NCI-H187 treated with DMSO at 0.1 percent for 48 hours (cell line): ENCODE data around the gene NAV2.
"Not testable (repeated sequence)": the region's sequence is repeated elsewhere in the genome, so short reads cannot be mapped to it uniquely, and the experiment has no call there.

Experiments
- DNase-seq: peaks from one replicate; lab custom pipeline; 2025; lab: John Stamatoyannopoulos, UW

The NAV2 gene

GRCh38 chr11:20060181-20060580 lies 347.5 kb downstream of the NAV2 start:
- DNase-seq: no peak

DNA sequence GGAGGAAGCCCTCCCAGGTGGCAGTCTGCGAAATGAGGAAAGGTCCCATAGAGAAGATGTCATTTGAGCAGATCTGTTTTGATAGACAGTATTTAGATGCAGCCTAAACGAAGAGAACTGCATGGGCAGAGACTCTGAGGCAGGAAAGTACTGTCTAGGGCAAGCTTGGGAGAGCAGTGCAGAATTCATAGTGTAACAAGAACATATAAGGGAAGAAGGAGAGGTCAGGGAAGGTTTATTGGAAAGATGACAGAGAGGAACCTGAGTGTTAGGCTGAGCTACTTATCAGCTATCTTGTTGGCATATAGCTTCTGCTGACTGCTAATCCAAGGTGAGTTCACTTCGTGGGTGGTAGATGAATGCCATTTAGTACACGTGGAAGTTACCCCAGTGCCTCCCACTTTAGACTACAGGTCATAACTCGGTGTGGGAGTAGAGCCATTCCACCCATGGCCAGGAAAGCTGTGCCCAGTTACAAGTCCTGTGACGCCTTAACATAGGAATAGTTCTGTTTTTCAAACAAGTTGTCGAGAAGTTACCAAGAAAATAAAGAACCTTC lies 348.1 kb downstream of the NAV2 start:
- DNase-seq: no peak

DNA sequence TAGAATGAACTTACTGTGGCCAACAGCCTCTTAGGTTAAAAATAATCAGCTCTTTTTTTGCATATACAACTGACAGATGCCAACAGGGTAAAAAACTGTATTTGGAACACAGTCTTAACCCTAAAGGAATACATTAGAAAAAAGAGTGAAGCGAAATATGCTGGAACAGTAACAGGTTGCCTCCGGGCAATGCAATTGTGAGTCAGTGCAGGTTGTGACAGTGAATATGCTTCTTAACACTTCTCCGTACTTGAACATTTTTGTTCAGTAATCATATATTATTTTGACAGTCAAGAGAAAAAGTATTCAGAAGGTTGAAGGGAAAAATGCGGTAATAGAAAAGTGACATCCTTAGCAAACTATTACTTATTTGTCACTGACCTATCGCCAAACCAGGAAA lies 349.1 kb downstream of the NAV2 start:
- no peak for DNase-seq

GRCh38 chr11:20064961-20065405 lies 352.3 kb downstream of the NAV2 start:
- DNase-seq: no peak

DNA sequence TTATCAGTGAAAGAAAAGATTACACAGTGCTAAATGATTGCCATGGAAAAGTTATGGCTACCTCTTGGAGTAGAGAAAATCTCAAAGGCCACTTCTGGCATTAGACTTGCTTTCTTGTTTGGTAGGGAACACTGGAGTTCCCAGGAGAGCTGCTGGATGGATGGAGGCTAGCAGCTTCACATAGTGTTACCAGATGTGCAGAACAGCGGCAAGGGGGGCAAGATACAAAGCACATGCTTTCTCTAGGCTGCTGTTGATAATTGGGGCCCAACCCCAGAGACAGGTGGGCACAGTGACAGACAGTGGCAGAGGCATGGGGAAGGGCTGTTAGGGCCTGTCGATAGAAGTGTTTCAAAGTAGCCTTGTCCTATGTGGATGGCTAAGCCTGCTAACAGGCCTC lies 352.8 kb downstream of the NAV2 start:
- no peak for DNase-seq

DNA sequence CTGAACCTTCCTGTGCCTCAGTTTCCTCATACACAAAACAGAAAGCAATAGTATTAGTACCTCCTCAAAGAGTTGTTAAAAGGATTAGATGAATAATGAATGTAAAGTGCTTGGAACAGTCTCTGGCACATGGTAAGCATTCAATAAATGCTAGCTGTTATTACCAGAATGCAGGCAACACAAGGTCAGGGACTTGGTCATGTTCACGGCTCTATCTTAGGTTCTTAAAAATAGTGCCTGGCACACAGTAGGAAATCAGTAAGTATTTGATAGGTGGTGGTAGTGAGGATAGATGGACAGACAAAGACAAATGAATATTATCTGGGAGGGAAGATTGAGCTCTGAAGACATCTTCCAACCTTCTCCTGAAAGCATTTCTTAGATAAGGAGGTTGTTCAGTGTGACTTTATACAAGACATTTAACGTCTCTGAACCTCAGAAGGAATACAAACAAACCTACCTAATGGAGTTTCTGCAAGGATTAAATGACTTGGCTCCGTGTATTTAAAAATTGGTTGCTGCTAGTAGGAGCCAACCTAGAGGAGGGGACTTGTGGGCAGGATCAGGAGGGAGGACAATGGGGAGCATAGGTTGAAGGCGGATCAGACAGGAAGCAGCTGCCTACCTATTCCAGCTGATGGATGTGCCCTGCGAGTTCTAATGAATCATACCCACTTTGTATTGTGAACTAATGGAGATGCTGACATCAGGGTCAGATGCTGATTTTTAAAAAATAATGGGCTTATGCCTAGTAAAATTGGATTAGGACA lies 353.6 kb downstream of the NAV2 start:
- no peak for DNase-seq

GRCh38 chr11:20066783-20067156 lies 354.1 kb downstream of the NAV2 start:
- no peak for DNase-seq

- no peak for DNase-seq
Measured at GRCh38 chr11:20067665-20068064, 355.0 kb downstream of the NAV2 start.

DNA sequence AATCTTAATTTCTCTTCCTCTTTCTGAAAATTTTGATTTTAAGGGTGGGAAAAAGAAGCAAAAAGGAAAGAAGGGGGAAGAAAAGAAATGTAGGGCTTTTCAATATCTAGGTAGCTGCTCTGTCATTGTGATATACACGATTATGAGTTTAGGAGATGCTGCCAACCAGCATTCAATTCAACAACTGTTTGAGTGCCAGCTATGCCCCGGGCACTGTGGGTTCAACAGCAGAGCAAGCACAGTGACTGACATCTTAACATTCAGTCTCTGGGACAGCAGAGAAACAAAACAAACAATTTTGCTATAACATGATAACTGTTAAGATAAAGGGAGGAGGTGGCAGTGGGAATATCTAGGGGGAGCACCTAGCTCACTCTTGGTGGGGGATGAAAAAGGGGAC lies 356.1 kb downstream of the NAV2 start:
- DNase-seq: no peak

- peak; percentile 75 for DNase-seq
Measured at GRCh38 chr11:20070459-20070858, 357.8 kb downstream of the NAV2 start.

- DNase-seq: no peak
Measured at GRCh38 chr11:20075627-20076026, 363.0 kb downstream of the NAV2 start.

GRCh38 chr11:20078846-20079245 lies 366.2 kb downstream of the NAV2 start:
- DNase-seq: no peak

DNA sequence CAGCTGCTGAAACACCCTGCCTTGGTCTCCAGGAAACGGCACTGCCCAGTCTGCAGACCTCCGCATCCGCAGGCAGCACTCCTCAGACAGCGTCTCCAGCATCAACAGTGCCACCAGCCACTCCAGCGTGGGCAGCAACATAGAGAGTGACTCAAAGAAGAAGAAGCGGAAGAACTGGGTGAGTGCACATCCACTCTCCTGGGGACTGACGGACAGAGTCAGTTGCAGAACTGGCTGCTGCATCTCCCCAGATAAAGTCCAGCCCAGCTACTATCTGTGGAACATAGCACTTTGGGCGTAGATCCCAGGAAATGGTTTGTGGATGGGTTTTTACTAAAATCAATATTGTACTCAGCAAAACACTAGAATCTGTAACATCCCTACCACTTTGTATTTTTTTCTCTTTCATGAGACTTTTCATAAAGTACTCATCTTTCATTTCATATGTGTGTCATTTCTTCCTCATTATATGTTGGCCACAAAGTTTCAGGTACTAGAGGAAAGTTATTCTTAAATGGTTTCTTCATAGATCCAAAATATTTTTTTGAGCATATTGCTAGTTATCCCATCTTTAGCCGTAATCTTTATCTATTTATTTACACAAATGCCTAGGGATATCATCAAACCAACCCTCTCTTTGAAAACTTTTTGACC lies 367.5 kb downstream of the NAV2 start:
- no peak for DNase-seq

DNA sequence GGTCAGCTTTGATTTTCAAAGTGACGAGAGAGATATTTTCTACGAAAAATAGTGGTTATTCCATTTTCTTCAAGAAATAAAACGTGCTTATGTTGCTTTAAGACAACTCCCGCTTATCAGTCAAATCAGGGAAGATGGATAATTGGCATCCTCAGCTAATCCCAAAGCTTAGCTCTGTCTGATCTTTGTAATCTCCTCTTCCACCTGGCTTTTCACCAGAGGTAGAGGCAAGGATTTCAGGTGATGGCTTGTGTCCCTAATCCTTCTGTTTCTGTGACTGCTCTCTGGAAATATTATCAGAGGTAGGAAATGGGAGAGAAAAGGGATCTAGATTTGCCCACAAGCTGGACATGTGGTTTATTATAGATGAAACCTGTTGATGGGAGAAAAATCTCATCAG lies 368.7 kb downstream of the NAV2 start:
- no peak for DNase-seq

DNA sequence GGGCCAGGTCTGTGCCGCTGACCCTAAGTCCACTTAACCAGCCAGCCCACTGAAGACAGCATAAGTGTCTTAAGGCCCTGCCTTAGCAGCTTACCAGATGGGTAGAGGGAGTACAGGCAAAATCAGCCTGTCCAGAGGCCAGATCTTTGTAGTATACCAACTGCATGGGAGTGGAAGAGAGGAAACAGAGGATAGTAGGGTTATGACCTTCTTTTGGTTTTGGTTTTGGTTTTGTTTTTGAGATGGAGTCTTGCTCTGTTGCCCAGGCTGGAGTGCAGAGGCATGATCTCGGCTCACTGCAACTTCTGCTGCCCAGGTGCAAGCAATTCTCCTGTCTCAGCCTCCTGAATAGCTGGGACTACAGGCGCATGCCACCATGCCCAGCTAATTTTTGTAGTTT lies 371.2 kb downstream of the NAV2 start:
- DNase-seq: not testable (repeated sequence)

DNA sequence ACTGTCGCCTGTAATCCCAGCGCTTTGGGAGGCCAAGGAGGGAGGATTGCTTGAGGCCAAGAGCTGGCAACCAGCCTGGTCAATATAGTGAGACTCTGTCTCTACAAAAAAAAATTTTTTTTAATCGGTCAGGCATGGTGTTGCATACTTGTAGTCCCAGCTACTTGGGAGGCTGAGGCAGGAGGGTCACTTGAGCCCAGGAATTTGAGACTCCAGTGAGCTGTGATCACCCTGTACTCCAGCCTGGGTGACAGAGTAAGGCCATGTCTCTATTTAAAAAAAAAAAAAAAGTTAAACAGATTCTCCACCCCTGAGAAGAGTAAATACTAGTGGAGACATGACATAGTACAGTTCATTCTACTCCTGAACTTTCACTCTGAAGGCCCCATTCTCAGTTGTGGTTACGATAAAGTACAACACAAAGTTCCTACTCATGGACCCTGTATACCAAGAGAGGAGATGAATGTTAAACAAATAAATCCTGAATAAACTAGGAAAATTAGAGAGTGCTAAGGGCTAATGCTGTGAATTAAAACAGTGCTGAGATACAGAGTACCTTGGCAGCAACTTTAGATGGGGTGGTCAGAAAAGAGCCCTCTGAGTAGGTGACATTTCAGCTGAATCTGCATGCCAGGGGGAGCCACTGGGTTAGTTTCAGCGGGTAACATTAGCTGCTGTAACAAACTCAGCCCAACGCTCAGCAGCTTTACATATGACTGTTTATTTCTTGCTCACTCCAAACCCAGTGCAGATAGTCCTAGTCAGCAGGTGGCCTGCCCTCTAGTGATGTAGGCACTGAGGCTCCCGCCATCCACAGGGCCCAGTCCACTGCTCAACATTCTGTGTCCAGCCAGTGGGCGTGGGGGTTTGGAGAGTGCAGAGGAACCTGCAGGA lies 372.5 kb downstream of the NAV2 start:
- no peak for DNase-seq

- DNase-seq: no peak
Measured at GRCh38 chr11:20085918-20086317, 373.3 kb downstream of the NAV2 start.

- no peak for DNase-seq
Measured at GRCh38 chr11:20087118-20087521, 374.5 kb downstream of the NAV2 start.

GRCh38 chr11:20088397-20089225 lies 376.0 kb downstream of the NAV2 start:
- no peak for DNase-seq

- DNase-seq: no peak
Measured at GRCh38 chr11:20089367-20089766, 376.7 kb downstream of the NAV2 start.
